ENCODE results near the gene AHCYL1. TPM values are rescaled to one million over a fixed set of nuclear protein-coding genes. Genes with fewer than 3 reads are reported as not detected.

AHCYL1 gene
- total and polyA plus RNA-seq, 2 donors from 2014 or later: 103 to 125 TPM

DNA sequence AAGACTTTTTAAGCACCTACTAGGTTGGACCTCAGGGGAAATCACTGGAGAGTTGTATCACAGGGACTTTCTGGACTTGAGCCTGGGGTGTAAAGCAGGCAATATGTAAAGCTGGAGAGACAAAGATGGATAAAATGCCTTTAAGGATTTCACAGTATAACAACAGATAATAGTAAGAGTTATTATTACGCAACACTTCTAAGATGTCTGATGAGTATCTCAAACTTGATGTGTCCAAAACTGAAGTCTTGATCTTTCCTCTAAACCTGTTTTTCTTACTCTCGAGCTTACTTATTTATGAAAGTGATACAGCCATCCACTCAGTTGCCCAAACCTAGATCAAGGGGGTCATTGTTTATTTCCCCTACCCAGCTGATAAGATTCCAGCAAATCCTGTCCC lies 47.8 kb downstream of the AHCYL1 start:
- H3K27me3 ChIP-seq (ENCODE audit: control insufficient read depth, insufficient read depth, low read length): no peaks in the 10 kb centered on the region
- no peak for DNase-seq
- peaks cover 0 to 6% (median 6%) of the 10 kb centered on the region in 3 donors for H3K4me1 ChIP-seq (ENCODE audit: control insufficient read depth in 2 of 3, insufficient read depth in 2 of 3, low read depth in 1 of 3, low read length in 3 of 3)
- H3K36me3 ChIP-seq (ENCODE audit: control insufficient read depth in 2 of 3, insufficient read depth in 3 of 3, low read length in 3 of 3): no peaks in the 10 kb centered on the region
- H3K9ac ChIP-seq (ENCODE audit: low read length in 3 of 3): no peak overlapping the region
- no peaks in the 10 kb centered on the region for H3K9me3 ChIP-seq (ENCODE audit: control insufficient read depth in 2 of 3, insufficient read depth in 1 of 3, low read length in 3 of 3)
- H3K27ac ChIP-seq (ENCODE audit: low read depth in 2 of 2, low read length in 2 of 2): no peak overlapping the region
- TF ChIP-seq, protein P1, sequence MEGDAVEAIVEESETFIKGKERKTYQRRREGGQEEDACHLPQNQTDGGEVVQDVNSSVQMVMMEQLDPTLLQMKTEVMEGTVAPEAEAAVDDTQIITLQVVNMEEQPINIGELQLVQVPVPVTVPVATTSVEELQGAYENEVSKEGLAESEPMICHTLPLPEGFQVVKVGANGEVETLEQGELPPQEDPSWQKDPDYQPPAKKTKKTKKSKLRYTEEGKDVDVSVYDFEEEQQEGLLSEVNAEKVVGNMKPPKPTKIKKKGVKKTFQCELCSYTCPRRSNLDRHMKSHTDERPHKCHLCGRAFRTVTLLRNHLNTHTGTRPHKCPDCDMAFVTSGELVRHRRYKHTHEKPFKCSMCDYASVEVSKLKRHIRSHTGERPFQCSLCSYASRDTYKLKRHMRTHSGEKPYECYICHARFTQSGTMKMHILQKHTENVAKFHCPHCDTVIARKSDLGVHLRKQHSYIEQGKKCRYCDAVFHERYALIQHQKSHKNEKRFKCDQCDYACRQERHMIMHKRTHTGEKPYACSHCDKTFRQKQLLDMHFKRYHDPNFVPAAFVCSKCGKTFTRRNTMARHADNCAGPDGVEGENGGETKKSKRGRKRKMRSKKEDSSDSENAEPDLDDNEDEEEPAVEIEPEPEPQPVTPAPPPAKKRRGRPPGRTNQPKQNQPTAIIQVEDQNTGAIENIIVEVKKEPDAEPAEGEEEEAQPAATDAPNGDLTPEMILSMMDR (IDR thresholded peaks at IDR 0.05; ENCODE audit: borderline replicate concordance, extremely low read depth, insufficient read depth): no peak
- intact Hi-C loops (cut with DNase I): no loop called here
- FAIRE-seq: no peak
- no peak overlapping the region for H3K4me3 ChIP-seq (ENCODE audit: low read length in 3 of 3)

DNA sequence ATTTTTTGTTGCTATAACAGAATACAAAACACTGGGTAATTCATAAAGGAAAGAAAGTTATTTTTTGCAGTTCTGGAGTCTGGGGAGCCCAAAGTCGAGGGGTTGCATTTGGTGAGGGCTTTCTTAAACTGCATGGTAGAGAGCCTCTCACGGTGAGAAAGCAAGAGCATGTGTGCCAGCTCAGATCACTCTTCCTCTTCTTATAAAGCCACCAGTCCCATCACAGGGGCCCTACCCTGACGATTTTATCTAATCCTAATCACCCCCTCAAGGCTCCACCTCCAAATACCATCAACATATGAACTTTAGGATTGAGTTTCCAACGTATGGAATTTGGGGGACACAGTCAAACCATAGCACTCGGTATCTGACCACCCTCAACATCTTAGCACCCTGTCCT lies 48.9 kb downstream of the AHCYL1 start:
- DNase-seq (no peak), FAIRE-seq (no peak)
- Histone ChIP-seq H3K9ac (ENCODE audit: low read length in 3 of 3) (no peak overlapping the region), H3K9me3 (ENCODE audit: control insufficient read depth in 2 of 3, insufficient read depth in 1 of 3, low read length in 3 of 3) (no peaks in the 10 kb centered on the region), H3K27ac (ENCODE audit: low read depth in 2 of 2, low read length in 2 of 2) (no peak overlapping the region), H3K4me3 (ENCODE audit: low read length in 3 of 3) (peak overlapping the region in 1 of 3 donors; percentile 70), H3K36me3 (ENCODE audit: control insufficient read depth in 2 of 3, insufficient read depth in 3 of 3, low read length in 3 of 3) (peaks cover 3 to 4% (median 4%) of the 10 kb centered on the region in 3 donors), H3K27me3 (ENCODE audit: control insufficient read depth, insufficient read depth, low read length) (no peaks in the 10 kb centered on the region), H3K4me1 (ENCODE audit: control insufficient read depth in 2 of 3, insufficient read depth in 2 of 3, low read depth in 1 of 3, low read length in 3 of 3) (peaks cover 0 to 6% (median 6%) of the 10 kb centered on the region in 3 donors)
- intact Hi-C loops (cut with DNase I): no loop called here
- TF ChIP-seq, protein P1 (IDR thresholded peaks at IDR 0.05; ENCODE audit: borderline replicate concordance, extremely low read depth, insufficient read depth): no peak

DNA sequence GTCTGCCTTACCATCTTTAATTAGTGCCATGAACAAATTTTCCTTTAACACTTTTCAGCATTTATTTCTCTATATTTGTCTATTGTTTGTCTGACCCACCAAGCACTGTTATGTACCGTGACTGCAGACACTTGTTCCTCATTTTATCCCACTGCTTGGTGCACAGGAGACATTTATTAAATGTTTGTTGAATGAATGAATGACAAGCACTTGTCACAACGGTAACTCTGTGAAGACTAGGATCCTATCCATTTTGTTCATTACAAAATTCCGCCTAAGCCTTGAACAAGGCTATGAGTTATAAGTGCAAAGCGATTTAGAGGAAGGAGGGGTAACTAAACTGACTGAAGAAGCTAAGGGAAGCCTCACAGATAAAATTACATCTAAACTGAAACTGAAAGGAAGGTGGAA lies 49.5 kb downstream of the AHCYL1 start:
- Histone ChIP-seq H3K27ac (ENCODE audit: low read depth in 2 of 2, low read length in 2 of 2) (peak overlapping the region in 1 of 2 donors; percentile 35), H3K4me3 (ENCODE audit: low read length in 3 of 3) (peak overlapping the region; percentile 61 to 74 (median 70)), H3K36me3 (ENCODE audit: control insufficient read depth in 2 of 3, insufficient read depth in 3 of 3, low read length in 3 of 3) (peaks cover 8 to 11% (median 10%) of the 10 kb centered on the region in 3 donors), H3K4me1 (ENCODE audit: control insufficient read depth in 2 of 3, insufficient read depth in 2 of 3, low read depth in 1 of 3, low read length in 3 of 3) (peaks cover 0 to 6% (median 6%) of the 10 kb centered on the region in 3 donors), H3K9me3 (ENCODE audit: control insufficient read depth in 2 of 3, insufficient read depth in 1 of 3, low read length in 3 of 3) (no peaks in the 10 kb centered on the region), H3K27me3 (ENCODE audit: control insufficient read depth, insufficient read depth, low read length) (no peaks in the 10 kb centered on the region), H3K9ac (ENCODE audit: low read length in 3 of 3) (peak overlapping the region in 2 of 3 donors; percentile 19 to 56)
- DNase-seq (no peak), FAIRE-seq (no peak)
- intact Hi-C loops (cut with DNase I): no loop called here
- TF ChIP-seq, protein P1 (IDR thresholded peaks at IDR 0.05; ENCODE audit: borderline replicate concordance, extremely low read depth, insufficient read depth): no peak

Data from kidney (tissue), 14 donors.